DOHH2 (cell line): ENCODE measurements around the gene CASZ1.

ENCODE experiments used
- H3F3A ChIP-seq: fragments of 200-600 bp; sonication (generic), shearing (Covaris generic); 2 replicates; pipeline ENCODE4 v1.6.0; 2016; ENCODE audit warnings: antibody characterized with exemption, mild to moderate bottlenecking; ENCODE audit not compliant: control insufficient read depth, insufficient read depth
- H3K27ac ChIP-seq: fragments of 200-600 bp; sonication (generic); 2 replicates; pipeline ENCODE4 v1.5.1; 2014; ENCODE audit warnings: low read depth, mild to moderate bottlenecking, low read length, moderate library complexity
- H3K27me3 ChIP-seq: fragments of 200-600 bp; sonication (generic); 2 replicates; pipeline ENCODE4 v1.6.1; 2014; ENCODE audit warnings: mild to moderate bottlenecking, low read length, mixed read lengths; ENCODE audit not compliant: control insufficient read depth
- H3K36me3 ChIP-seq: fragments of 200-600 bp; sonication (generic); 2 replicates; pipeline ENCODE4 v1.6.1; 2014; ENCODE audit warnings: mild to moderate bottlenecking, low read length, moderate library complexity, mixed read lengths; ENCODE audit not compliant: control insufficient read depth
- H3K4me1 ChIP-seq: fragments of 200-600 bp; sonication (generic); 2 replicates; pipeline ENCODE4 v1.6.1; 2014; ENCODE audit warnings: mild to moderate bottlenecking, low read length, mixed read lengths; ENCODE audit not compliant: control insufficient read depth
- H3K4me2 ChIP-seq: fragments of 200-600 bp; sonication (generic); 2 replicates; pipeline ENCODE4 v1.6.0; 2014; ENCODE audit warnings: mild to moderate bottlenecking, low read length, moderate library complexity
- H3K4me3 ChIP-seq: fragments of 200-600 bp; sonication (generic); 2 replicates; pipeline ENCODE4 v1.5.1; 2014; ENCODE audit warnings: mild to moderate bottlenecking, low read length, mixed read lengths
- H3K79me2 ChIP-seq: fragments of 200-600 bp; sonication (generic); 2 replicates; pipeline ENCODE4 v1.6.1; 2014; ENCODE audit warnings: mild to moderate bottlenecking, low read length, mixed read lengths; ENCODE audit not compliant: control insufficient read depth
- H3K9me2 ChIP-seq: fragments of 200-600 bp; sonication (generic); replicated peaks from 2 replicates; pipeline ENCODE4 v1.6.1; 2014; ENCODE audit warnings: mild to moderate bottlenecking, low read length, mixed read lengths; ENCODE audit not compliant: control insufficient read depth
- H3K9me3 ChIP-seq: fragments of 200-600 bp; sonication (generic); 2 replicates; pipeline ENCODE4 v1.6.1; 2014; ENCODE audit warnings: antibody characterized with exemption, low read length, mixed read lengths; ENCODE audit not compliant: control insufficient read depth, insufficient read depth
- H4K20me1 ChIP-seq: fragments of 200-600 bp; sonication (generic); 2 replicates; pipeline ENCODE4 v1.6.0; 2014; ENCODE audit warnings: low read depth, mild to moderate bottlenecking, antibody characterized with exemption, low read length, moderate library complexity; ENCODE audit not compliant: control insufficient read depth, insufficient read depth
- EZH2phosphoT487 ChIP-seq: fragments of 200-600 bp; sonication (generic); IDR thresholded peaks from 2 replicates; pipeline ENCODE4 v1.6.1; 2017; ENCODE audit warnings: borderline replicate concordance, mild to moderate bottlenecking, antibody characterized with exemption, low read length, moderate library complexity, mixed read lengths
- TF ChIP-seq, protein P1 (sequence below): fragments of 200-600 bp; sonication (generic); IDR thresholded peaks from one replicate; pipeline ENCODE4 v1.5.1; 2014; ENCODE audit warnings: antibody characterized with exemption, mild to moderate bottlenecking, low read depth, low read length; ENCODE audit not compliant: poor library complexity, severe bottlenecking

Gene CASZ1

DNA sequence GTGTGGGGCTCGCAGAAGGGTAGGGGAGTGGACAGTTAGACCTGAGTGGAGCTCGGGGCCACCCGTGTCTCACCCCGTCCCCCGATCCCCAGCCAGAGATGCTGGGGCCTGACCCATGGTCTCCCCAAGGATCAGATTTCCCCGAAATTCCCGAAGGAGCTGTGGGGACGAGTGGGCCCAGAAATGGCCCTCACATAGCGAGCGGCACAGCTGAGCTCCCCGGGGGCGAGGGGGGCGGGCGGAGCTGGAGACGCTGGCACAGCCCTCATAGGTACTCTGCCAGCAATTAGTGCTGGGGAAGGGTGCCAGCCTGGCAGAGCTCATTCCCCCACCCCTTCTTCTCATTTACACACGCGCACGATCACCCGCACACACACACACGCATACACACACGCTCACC lies 9.2 kb downstream of the CASZ1 start:
- no peaks in the 10 kb centered on the region for H3K36me3 ChIP-seq
- H3K9me2 ChIP-seq, result no peaks in the 10 kb centered on the region
- H3K4me2 ChIP-seq, result no peak overlapping the region
- H3K4me1 ChIP-seq, result no peaks in the 10 kb centered on the region
- no peak overlapping the region for H3K4me3 ChIP-seq
- TF ChIP-seq EZH2phosphoT487, result no peak
- TF ChIP-seq, protein P1, sequence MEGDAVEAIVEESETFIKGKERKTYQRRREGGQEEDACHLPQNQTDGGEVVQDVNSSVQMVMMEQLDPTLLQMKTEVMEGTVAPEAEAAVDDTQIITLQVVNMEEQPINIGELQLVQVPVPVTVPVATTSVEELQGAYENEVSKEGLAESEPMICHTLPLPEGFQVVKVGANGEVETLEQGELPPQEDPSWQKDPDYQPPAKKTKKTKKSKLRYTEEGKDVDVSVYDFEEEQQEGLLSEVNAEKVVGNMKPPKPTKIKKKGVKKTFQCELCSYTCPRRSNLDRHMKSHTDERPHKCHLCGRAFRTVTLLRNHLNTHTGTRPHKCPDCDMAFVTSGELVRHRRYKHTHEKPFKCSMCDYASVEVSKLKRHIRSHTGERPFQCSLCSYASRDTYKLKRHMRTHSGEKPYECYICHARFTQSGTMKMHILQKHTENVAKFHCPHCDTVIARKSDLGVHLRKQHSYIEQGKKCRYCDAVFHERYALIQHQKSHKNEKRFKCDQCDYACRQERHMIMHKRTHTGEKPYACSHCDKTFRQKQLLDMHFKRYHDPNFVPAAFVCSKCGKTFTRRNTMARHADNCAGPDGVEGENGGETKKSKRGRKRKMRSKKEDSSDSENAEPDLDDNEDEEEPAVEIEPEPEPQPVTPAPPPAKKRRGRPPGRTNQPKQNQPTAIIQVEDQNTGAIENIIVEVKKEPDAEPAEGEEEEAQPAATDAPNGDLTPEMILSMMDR, result no peak
- no peaks in the 10 kb centered on the region for H4K20me1 ChIP-seq
- H3K27ac ChIP-seq, result no peak overlapping the region
- no peaks in the 10 kb centered on the region for H3K79me2 ChIP-seq
- no peaks in the 10 kb centered on the region for H3K9me3 ChIP-seq
- no peaks in the 10 kb centered on the region for H3F3A ChIP-seq
- peaks cover 8% of the 10 kb centered on the region for H3K27me3 ChIP-seq

DNA sequence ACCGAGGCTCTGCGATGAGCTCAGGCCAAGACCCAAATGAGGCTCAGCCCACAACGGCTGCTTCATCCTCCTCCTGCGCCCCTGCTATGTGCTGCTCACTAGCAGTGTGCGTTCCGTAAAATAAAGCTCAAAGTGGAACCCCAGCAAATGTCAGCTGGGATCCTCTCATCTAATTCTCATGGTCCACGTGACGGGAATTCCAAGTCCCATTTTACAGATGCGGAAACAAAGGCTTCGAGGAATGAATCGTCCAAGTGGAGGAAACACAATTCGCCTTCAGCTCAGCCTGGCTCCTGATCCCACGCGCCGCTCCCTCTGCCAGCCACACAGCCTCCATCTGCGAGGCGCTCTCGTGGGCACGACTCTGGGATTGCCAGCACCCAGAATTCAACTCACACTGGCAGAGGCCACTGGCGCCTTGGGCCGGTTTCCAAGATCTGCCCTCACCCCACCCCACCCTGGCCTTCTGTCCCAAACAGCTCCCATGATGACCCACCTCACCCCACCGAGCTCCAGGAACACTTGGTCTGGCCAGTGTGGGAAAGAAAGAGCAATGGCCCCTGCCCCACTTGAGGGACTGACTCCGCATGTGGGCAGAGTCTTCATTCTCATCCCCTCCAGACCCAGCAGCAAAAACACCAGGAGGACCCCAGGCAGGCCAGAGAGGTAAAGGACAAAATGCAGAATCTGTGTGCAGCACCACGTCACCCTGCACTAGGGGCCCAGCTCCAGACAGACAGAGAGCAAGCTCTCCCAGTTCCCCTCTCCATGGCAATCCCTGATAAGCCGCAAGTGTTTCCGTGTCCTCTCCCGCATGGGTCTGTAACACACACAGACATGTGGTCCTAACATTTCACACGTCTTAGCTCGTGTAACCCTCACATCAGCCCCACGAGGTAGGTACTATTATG lies 10.5 kb downstream of the CASZ1 start:
- Histone ChIP-seq H4K20me1 (no peaks in the 10 kb centered on the region), H3K36me3 (no peaks in the 10 kb centered on the region), H3K79me2 (no peaks in the 10 kb centered on the region), H3K27ac (no peak overlapping the region), H3K4me1 (no peaks in the 10 kb centered on the region), H3K27me3 (no peaks in the 10 kb centered on the region; the same call in none of the 2 replicates), H3F3A (no peaks in the 10 kb centered on the region), H3K9me3 (no peaks in the 10 kb centered on the region), H3K4me2 (no peak overlapping the region), H3K9me2 (no peaks in the 10 kb centered on the region), H3K4me3 (no peak overlapping the region)
- TF ChIP-seq, protein P1, result no peak
- no peak for TF ChIP-seq EZH2phosphoT487

DNA sequence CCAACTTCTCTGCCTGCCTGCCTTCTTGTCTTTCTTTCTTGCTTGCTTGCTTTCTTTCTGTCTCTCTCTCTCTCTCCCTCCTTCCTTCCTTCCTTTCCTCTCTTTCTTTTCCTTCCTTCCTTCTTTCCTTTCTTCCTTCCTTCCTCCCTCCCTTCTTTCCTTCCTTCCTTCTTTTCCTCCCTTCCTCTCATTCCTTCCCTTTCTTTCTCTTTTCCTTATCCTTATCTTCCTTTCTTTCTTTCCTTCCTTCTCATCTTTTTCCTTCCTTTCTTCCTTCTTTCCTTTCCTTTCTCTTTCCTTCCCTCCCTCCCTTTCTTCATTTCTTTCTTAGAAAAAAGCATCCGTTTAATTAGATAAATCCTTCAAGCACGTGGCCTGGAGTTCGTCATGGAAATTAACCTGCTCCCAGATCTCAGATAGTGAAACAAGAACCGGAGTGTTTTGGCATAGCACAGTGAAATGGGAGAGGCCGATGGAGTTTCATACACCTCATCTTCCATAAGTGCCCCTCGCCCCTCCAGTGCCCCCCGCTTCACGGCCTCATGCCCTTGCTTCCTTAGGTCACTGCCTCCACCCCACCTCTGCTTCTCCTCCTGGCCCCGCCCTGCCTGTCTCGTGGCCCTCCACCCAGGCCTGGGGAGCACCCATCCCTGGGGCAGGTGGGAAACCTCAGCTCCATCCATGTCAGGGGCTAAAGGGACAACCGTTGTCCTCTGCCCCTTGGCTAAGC lies 11.3 kb downstream of the CASZ1 start:
- no peak for TF ChIP-seq EZH2phosphoT487
- Histone ChIP-seq H4K20me1 (no peaks in the 10 kb centered on the region), H3K27ac (no peak overlapping the region), H3K9me3 (no peaks in the 10 kb centered on the region), H3K36me3 (no peaks in the 10 kb centered on the region), H3F3A (no peaks in the 10 kb centered on the region), H3K27me3 (no peaks in the 10 kb centered on the region), H3K4me3 (no peak overlapping the region), H3K9me2 (no peaks in the 10 kb centered on the region), H3K4me2 (no peak overlapping the region), H3K79me2 (no peaks in the 10 kb centered on the region), H3K4me1 (no peaks in the 10 kb centered on the region)
